Measurements from ENCODE around the gene ABCE1.

The ABCE1 gene

DNA sequence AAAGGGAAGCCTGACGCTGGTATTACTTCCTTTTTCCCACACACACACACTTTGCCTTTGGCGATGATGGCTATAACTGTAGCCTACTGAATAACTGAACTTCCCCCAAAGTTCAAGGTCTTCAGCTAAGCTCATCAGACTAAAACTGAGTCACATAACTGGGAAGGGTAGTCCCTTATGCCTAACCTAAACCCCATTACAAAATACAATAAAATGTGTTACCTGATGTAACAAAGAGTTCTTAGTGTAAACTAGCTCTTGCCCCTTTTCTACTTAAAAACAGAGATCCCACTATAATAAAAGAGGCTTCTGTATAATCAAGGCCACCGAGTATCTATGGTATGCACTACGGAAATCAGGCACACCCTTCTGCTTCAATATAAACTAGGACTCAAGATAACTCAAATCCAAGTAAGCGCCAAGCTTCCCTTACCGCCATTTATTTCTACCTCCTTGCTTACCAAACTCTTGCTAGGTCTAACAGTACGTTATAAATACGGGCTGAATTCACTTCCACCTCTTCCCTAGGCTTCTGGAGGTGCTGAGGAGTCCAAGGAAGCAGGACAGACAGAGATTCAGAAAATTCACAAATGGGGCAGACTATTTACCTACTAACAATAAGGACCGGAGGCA is 79.9 kb downstream of the ABCE1 start:
- DNase-seq, result no peak

DNA sequence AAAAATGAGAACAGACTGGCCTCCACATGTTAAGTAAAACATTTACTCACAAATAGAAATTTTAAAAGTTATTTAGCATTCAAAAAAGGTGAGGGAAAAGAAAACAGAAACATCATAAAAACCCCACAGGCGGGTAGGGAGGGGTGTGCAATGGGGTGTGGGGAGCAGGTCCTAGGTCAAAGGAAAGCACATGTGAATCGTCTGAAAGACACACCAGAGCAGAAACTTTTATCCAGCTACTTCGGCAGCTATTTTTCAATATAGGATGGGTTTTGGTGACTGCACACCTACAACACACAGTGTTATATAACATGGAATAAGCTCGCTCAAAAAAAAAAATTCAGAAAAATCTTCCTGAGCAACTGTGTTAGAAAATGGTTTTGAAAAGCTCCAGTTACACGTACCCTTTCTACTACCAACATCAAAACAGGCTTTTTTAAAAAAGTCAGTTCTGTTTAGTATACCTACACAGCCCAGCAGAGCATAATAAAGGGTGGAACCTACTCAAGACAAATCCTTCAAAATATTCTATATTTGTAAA is 80.7 kb downstream of the ABCE1 start:
- no peak for DNase-seq
